HG03139 (cell line): ENCODE data around the gene MYOM1.

Source experiments
- ATAC-seq: cut with Tn5 transposase; IDR thresholded peaks from one replicate; pipeline ENCODE4 v1.9.1; 2021; ENCODE audit not compliant: unreplicated experiment

Gene MYOM1

GRCh38 chr18:3219631-3220335 lies at the start of gene MYOM1:
MYOM1 (minus strand) TSS chr18:3219968; CDS start chr18:3215223, 4,745 bp downstream.
- no peak for ATAC-seq

- ATAC-seq = no peak
Measured at GRCh38 chr18:3269241-3269913, 49.6 kb upstream of the MYOM1 start.

GRCh38 chr18:3268306-3268705 lies 48.5 kb upstream of the MYOM1 start:
- no peak for ATAC-seq

GRCh38 chr18:3266062-3266608 lies 46.4 kb upstream of the MYOM1 start:
- no peak for ATAC-seq

- ATAC-seq = no peak
Measured at GRCh38 chr18:3265564-3266033, 45.8 kb upstream of the MYOM1 start.

GRCh38 chr18:3264362-3264761 lies 44.6 kb upstream of the MYOM1 start:
- no peak for ATAC-seq

- ATAC-seq = no peak
Measured at GRCh38 chr18:3263132-3263700, 43.4 kb upstream of the MYOM1 start.

- ATAC-seq = peak; percentile 35
Measured at GRCh38 chr18:3262234-3263131, 42.7 kb upstream of the MYOM1 start.

GRCh38 chr18:3261373-3262233 lies 41.8 kb upstream of the MYOM1 start, which contains the start of gene MYL12B:
MYL12B (plus strand) TSS chr18:3262133; CDS start chr18:3272899, 10,766 bp downstream.
- ATAC-seq = peak; percentile 83

GRCh38 chr18:3260995-3261372 lies 41.2 kb upstream of the MYOM1 start:
- no peak for ATAC-seq

- ATAC-seq = no peak
Measured at GRCh38 chr18:3257627-3258120, 37.9 kb upstream of the MYOM1 start.

- ATAC-seq = no peak
Measured at GRCh38 chr18:3256693-3257626, 37.2 kb upstream of the MYOM1 start.

- ATAC-seq = no peak
Measured at GRCh38 chr18:3255611-3256165, 35.9 kb upstream of the MYOM1 start.

GRCh38 chr18:3254725-3255124 lies 35.0 kb upstream of the MYOM1 start:
- ATAC-seq = no peak

- ATAC-seq = no peak
Measured at GRCh38 chr18:3252843-3253242, 33.1 kb upstream of the MYOM1 start.

- no peak for ATAC-seq
Measured at GRCh38 chr18:3251963-3252277, 32.2 kb upstream of the MYOM1 start.

GRCh38 chr18:3251249-3251962 lies 31.6 kb upstream of the MYOM1 start:
- ATAC-seq = no peak
